HG02763 (cell line): Measurements from ENCODE around the gene CERCAM.

Experiments
- ATAC-seq: cut with Tn5 transposase; IDR thresholded peaks from one replicate; pipeline ENCODE4 v1.9.1; 2021; ENCODE audit warnings: mild to moderate bottlenecking, moderate library complexity; ENCODE audit not compliant: unreplicated experiment

CERCAM gene, protein sequence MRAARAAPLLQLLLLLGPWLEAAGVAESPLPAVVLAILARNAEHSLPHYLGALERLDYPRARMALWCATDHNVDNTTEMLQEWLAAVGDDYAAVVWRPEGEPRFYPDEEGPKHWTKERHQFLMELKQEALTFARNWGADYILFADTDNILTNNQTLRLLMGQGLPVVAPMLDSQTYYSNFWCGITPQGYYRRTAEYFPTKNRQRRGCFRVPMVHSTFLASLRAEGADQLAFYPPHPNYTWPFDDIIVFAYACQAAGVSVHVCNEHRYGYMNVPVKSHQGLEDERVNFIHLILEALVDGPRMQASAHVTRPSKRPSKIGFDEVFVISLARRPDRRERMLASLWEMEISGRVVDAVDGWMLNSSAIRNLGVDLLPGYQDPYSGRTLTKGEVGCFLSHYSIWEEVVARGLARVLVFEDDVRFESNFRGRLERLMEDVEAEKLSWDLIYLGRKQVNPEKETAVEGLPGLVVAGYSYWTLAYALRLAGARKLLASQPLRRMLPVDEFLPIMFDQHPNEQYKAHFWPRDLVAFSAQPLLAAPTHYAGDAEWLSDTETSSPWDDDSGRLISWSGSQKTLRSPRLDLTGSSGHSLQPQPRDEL

DNA sequence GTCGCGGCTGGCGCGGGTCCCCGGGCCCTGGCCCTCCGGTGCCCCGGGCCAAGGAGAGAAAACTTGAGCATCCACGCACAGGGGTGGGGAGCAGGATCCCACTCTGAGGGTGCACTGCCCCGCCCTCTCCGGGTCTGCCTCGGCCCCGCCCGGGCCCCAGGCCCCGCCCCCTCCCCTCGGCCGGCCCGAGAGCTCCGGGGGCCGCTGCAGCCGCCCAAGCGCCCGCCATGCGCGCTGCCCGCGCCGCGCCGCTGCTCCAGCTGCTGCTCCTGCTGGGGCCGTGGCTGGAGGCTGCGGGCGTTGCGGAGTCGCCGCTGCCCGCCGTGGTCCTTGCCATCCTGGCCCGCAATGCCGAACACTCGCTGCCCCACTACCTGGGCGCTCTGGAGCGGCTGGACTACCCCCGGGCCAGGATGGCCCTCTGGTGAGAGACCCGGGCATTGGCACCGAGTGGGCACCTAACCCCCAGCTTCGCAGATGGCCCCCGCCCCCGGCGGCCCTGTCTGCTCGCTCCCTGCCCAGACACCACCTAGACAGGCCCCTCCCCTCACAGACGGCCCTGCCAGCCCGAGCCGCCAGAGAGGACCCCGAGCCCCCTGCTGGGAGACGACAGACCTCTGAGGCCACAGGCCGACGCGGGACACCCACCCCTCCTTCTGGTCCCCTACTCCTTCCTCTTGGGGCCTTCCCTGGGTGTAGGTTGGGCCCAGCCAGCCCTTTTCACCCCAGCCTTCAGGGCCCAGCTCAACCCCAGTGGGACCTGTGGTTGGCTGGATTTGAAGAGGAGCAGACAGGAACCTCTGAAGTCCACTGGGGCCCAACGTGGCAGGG is at the start of gene CERCAM:
TSS of gene CERCAM (plus strand) at position 207 of the 831 bp plus-strand sequence. CDS start at position 228, 21 bp downstream.
- peak; percentile 59 for ATAC-seq

DNA sequence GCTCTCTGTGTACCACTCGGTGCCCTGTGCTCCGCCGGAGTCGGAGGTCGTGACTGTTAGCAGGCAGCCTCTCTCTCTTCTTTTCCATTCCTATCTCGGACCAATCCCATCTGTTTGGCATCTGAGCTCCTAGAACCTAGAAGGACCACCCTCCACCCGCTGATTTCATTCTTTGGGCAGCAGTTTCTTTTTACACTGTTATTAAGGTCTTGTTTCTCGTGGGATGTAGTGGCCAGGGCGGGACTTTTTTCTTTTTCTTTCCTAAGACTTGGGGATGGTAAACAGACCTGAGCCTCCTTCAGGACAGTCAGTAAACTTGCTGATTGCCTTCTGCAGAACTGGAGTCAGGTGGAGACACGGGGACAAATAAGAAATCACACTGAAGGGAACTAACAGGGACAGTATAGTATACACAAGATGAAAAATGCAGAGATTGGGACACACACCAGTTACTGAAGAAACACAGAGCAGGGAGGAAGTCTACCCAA is 49.0 kb upstream of the CERCAM start:
- no peak for ATAC-seq

DNA sequence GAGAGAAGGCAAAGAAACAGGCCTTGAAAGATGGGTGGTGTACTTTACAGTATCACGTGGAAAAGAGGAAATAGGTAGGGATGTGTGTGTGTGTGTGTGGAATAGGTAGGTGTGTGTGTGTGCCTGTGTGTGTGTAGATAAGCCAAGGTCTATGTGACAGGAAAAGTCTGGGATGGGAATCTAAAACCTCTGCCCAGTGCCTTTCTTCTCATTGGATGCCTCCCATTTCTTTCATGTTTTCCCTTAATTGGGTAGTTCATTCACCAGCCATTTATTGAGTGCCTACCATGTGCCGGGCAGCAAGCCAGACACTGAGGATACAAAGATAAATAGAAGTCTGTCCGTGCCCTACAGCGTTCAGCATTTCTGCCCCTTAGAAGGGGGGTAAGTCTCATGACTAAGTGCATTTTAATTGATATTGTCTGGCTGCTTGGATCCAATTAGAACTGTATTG is 48.4 kb upstream of the CERCAM start:
- no peak for ATAC-seq

DNA sequence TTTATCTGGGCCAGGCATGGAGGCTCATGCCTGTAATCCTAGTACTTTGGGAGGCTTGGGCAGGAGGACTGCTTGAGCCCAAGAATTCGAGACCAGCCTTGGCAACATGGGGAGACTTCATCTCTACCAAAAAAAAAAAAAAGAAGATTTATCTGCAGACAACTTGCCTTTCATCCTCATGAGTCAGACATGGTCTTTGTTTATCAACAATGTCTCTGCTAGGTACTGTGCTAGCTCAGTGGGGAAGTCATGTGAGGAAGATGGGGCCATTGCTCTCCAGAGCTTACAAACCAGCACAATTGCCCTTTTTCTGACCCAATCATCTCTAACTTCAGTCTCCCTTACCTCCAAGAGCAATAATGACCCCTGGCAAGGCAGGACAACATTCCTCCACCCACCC is 47.9 kb upstream of the CERCAM start:
- ATAC-seq: no peak

DNA sequence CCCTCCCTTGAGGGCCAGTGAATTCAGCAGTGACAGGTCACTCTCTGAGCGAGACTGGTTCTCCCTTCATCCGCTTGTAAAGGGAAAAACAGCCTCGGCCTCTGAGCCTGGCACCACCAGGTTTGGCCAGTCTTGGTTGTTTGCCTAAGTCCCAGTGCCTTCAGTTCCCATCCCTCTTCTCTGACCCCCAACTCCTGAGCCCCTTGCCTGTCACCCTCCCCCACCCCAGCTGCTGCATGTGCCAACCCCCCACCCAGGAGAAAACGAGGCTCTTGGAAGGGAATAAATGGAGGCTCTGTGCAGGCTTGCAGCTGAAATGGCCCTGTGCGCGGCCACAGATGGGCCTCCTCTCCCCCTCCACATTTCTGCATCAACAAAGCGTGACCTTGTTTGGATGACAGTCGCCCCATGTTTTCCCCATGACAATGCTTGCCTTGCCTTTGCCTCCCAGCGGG is 46.4 kb upstream of the CERCAM start:
- ATAC-seq: no peak

DNA sequence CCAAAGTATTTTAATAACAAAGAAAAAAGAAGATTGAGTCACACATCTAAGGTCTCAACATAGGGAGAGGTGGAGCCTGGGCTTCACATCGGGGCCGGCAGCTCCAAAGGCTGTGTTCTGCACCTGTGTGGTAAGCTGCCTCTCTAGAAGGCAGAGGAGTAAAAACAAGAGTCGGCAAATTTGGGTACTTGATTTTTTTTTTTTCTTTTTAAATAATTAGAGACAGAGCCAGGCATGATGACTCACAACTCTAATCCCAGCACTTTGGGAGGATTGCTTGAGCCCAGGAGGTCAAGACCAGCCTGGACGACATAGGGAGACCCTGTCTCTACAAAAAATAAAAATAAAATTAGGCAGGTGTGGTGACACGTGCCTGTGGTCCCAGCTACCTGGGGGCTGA is 44.8 kb upstream of the CERCAM start:
- ATAC-seq: no peak

DNA sequence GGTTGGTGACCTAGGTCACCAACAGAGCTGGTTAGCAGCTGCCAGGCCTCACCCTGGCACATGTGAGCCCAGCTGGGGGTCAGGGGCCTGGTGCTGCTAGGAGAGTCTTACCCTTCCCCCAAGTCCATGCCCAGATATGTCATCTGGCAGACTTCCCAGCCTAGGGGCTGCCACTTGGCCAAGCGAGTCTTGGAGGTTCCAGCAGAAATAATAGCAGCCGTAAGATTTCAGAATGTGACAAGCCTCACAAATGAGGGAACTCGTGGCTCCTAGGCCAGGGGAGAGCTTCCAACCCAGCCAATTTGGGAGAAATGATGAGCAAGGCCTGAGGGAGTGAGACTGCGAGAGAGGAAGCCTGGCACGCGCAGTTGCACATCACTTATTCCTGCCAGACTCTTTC is 38.4 kb upstream of the CERCAM start:
- no peak for ATAC-seq

DNA sequence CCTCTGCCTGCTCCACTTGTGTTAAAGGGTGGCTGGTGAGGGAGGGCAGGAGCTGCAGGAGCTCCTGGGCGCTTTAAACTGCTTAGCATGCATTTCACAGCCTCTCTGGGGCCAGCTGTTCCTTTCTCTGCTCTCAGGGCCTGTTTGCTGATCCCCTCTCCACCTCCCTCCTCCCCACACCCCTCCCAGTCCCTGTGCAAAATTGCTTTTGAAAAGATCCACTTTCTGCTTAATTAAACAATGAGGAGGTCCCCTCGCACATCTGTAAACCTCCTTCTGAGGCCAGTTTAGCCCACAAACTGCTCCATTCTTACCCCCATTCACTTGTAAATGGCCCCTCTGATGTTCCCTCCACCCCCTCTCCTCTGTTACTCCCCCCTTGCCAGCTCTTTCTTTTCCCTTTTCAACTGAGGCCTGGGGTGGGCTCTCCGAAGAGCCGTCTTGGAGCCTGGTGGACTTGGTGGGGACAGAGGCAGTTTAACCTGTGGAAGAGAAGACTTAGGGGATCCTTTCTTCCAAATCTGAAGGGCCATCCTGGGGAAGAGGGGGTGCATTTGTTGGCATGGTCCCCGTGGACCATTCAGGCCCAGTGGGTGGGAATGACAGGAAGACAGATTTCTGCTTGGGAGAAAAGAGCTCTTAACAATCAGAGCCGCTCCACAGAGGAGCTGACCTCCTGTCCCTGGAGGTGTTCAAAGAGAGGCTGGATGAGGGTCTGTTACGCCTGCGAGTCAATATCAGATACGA is 37.5 kb upstream of the CERCAM start:
- ATAC-seq: no peak

DNA sequence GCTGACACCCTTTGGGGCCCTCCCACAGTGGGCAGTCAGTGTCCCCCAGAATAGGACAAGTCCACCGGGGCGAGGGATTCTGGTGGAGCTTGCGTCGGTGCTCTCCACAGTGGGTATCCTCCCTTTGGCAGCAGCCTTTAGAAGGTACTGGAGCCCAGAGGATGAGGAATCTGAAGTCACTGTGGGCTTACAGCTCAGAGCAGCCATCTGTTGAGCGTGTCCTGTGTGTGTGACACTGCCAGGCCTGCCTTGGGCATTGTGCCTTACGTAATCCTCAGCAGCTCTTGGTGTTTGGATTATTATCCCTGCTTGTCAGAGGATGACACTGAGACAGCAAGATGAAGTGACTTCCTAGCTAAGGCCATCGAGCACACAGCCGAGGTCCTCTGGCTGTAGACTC is 36.9 kb upstream of the CERCAM start:
- ATAC-seq: no peak

DNA sequence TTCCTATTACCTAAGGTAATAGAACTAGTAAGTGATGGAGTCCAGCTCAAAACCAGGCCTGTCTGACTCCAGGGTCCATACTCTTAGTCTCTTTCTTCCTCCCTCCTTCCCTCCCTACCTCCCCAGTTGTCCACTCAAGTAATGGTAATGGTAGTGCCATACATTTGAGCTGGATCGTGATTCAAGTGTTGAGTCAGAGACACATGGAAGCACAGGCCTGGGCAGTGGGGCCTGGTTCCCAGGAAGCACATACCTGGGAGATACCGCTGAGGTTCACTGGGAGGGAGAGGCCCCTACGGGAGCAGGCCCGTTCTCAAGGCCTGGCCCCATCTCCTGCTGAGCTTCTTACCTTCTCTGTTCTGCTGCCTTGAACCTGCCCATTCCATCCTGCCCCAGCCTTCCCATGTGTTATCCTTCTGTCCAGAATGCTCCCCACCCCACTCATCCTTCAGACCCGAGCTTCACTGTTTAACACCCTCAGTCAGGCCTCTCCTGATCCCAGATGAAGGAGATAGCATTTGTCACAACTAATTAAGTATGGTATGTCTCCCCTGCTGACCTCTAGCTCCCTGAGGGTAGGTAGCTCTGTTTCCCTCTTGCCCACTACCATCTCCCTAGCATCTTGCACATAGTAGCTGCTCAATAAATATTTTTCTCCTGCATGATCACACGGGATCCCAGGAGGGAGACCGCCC is 35.7 kb upstream of the CERCAM start:
- ATAC-seq: no peak

DNA sequence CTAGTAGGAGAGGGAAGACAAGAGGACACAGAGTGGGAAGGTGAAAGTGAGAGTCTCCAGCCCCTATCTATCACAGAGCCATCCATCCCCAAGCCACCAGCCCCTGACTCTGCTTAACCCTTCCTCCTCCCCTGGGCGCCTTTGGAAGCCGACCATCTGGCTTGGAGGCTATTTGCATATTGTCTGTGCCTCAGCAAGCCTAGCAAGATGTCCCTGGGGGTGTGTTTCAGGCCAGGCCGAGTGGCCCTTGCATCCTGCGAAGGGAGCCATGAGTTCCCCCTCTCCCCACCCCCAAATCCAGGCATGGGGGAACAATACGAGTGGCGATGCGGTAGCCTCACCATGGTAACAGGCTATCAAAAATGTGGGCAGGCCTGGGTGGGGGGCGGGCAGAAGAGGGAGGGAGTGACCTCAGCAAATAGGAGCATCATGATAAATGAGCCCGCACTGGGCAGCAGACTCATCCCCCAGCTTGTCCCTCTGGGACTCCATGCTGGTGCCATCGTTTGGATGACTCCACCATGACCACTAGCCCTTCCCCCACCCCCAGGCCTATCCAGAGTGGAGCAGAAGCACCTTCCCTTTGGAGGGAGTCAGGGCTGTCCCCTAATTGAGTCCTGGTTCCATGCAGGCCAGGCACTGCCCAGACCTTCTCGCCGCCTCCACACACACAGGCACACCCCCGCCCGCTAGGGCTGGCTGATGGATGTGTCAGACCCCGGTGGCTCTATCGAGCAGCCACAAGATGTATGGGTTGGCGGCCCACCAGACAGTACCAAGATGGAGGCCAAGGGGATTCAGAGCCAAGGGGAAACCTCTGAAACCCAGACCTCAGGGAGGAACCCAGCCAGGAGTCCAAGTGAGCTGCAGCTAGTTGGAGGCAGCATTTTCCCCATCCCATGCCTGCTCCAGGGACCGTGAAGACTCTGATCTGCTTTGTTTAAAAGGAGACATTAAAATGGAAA is 34.9 kb upstream of the CERCAM start:
- ATAC-seq: no peak

DNA sequence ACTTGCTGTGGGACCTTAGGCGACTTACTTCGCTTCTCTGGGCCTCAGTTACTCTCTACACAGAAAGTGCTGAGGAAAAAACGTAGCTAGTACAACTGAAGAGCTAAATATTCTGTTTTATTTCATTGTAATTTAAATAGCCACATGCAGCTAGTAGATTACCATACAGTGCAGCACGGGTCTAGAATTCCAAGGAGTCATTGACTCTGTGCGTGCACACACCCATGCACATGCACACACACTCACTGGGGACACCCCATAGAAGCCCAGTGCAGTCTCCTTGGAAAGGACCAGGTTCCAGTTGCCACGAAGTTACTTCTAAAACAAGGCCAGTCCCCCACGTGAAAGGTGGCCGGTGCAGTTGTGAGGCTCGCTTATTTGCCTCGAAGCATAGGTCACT is 32.5 kb upstream of the CERCAM start:
- ATAC-seq: no peak

DNA sequence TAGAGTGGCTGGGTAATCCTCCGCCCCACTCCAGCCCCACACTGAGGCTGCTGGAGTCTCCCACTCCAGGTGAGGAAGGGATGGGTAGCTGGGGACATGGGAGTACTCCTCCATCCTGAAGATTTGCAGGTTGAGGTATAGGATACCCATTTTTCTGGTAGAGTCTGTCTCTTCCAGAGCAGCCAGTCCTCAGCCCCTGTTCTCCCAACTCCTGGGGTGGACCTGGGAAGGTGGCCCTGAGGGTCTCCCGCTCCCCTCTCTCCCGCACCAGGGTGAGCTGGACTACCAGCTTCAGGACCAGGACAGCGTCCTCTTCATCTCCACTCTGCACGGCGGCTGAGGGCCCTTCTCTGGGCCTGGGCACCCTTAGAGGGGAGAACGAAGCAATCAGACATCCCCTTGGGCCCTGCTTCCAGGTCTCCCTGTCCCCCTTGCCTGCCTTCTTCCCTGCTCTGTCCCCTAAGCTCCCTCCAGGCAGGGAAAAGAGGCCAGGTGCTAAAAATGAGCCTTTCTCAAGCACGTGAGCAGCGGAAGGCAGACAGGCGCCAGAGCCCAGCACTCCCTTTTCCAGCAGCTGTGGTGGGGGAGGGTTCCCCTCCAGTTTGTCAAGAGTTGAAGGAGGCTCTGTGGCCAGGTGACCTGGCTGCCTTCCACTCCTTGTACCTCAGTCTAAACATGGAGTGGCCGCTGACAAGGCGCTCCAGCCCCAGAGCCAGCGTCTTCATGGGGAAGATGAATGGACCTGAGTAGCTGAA is 31.1 kb upstream of the CERCAM start:
- no peak for ATAC-seq

DNA sequence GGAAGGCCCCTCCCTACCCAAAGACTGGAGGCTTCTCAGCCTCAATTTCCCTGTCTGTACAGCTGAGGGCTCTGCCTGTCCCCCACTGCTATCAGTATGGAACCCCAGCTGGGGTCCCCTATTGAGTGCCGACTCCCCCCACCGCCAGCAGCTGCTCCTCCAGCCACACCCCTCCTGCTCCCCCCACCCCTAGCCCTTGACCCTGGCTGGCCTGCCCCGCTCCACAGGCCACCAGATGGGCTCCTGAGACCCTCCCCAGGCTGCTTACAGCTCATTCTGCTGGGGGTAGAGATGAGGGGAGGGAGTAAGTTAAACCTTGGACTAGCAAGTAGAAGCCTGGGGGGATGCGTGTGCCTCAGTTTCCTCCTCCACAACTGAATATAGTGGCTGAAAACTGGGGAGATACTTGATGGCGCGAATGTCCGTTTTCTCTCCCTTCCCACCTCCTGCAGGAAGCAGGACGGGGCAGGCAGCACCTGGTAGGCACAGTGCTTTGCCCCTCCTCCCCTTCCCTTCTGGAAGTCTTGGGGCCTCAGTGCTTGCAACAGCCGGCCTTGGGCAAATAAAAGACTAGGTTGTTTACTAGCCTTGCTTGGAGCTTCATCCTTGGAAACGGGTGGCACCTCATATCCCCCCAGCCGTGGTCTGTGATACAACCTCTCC is 30.4 kb upstream of the CERCAM start:
- ATAC-seq: no peak

DNA sequence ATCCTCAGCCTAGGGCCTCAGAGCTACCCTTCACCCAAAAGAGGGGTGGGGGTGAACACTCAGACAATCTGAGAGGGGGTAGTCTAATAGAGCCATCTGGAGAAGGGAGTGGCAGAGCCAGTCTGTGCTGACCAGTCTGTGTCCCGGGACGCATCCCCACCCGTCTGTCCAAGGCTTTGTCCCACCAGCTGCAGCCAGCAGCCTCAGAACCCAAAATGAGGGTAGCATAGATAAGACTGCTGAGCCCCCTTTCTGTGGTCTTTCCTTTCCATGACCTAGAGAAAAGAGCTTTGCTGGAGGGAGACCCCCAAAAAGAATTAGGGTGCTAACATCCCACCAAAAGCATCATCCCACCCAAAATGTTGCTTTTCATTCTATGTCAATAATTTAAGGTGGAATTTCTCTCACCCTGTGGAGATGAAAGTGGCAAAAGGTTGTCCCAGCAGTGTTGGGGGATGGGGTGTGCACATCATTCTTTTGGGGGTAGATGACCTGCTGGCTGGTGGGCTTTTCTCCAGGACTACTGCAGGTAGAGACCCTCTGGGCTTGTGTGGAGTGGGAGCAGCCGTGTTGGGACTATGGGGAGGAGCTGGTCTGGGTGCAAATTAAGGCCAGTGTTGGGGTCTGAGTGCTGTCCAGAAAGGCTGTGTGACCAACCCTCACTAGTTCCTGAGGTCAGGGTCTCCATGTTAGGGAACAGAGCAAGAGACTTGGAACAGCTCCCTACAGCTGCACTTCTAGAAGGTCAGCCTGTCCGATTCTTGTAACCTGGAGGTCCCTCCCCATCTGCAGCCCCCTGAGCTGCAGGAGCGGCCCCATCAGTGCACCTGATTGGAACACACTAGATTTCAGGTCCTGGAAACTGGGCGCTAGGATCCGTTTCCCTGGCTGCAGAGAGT is 29.6 kb upstream of the CERCAM start:
- no peak for ATAC-seq

DNA sequence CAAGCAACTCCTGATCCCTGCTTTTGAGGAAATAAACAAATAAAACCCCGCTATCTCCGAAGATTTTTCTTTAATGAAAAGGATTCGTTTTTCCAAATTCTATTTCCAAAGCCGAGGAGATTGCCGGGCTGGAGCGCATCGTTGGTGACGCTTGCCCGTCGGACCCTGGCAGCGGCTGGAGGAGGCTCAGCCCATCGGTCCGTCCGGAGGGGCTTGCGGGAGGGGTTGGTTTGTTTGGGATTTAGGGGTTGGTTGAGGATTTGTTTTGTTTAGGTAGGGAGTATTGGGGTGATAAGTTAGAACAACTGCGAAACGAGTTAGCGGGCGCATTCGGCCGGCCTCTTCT is 28.7 kb upstream of the CERCAM start:
- no peak for ATAC-seq
